Stimulated activated CD4-positive, alpha-beta T cell treated with anti-CD3 and anti-CD28 coated beads, Interleukin-1b, Interleukin-23, amount 100 ng/mL, for 48 hours (primary cell): ENCODE results near the gene PNPLA4.

Experiments
- DNase-seq: peaks from one replicate; pipeline ENCODE4 v3.0.0-alpha.2; 2020

Gene PNPLA4, protein sequence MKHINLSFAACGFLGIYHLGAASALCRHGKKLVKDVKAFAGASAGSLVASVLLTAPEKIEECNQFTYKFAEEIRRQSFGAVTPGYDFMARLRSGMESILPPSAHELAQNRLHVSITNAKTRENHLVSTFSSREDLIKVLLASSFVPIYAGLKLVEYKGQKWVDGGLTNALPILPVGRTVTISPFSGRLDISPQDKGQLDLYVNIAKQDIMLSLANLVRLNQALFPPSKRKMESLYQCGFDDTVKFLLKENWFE

DNA sequence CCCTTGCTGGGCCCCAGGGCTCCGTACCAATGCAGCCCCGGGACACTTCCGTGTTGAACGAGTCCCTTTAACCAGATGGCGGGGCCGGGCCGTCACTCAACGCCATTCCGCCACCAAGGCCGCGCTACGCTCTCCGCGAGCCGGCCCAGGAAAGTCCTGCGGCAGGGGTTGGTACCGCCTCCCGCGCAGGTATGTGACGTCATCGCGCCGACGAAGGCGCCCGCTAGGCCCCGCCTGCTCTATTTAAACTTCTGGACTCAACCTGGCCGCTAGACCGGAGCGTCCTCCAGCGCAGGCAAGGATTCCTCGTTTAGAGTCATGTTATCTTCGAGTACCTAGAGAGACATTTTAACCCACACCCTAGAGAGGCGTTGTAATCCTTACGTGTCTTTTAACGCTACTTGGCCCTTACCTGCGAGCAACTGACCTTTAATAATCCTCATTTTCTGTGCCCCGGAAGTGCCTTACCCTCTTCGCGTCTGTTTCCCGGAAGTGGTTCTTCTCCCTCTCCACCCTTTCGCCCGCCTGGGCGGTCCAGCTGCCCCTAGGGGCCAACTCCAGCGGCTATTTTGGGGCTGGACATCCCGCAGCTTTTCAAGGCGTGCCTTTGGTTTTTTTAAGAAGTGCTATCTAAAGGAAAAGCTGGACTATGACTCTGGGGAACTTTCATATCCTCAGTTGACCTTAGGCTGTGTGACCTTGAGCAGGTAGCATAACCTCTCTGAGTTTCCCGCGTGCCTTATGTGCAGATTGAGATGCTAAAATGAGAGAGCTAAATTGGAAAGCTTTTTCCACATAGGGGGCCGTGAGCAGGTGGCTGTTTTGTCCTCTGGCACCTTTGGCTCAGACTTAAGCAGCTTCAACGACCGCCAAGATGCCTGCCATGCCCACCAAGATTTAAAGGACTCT is at the start of gene PNPLA4:
Gene PNPLA4, minus strand, starts transcription at position 155 of the 909 bp plus-strand sequence. CDS start 1,294 bp downstream, outside the sequence.
- peak; percentile 83 for DNase-seq

DNA sequence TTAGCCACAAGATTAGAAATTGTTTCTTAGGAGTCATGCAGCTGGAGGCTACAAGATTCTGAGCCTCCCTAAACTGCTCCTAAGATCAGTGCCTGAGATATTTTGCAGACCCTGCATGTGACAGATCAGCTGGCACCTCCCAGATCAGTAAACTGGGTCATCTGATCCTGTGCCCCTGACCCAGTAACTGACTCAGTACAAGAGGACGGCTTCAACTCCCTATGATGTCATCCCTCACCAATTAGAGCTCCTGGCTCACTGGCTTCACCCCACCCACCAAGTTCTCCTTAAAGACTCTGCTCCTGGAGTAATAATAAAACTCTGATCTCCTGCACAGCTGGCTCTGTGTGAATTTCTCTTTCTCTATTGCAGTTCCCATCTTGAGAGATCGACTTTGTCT is 45.4 kb upstream of the PNPLA4 start:
- no peak for DNase-seq

DNA sequence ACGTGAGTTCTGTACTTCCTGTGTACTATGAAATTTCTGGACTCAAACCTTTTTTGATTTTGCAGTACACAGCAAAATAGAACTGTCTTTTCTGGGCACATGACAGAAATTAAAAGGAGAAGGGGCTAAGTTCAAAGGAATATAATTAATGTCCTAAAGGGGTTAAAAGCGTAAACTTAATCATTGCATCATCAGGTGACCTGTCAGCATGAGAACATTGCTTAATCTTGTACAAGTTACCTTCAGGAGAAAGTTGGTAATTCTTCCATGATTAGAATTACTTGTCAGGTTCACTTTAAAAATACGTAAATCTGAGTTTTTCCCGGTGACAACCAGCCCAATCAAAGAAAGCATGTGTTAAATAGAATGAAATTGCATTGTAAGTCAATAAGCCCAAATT is 43.2 kb upstream of the PNPLA4 start:
- DNase-seq, result no peak

DNA sequence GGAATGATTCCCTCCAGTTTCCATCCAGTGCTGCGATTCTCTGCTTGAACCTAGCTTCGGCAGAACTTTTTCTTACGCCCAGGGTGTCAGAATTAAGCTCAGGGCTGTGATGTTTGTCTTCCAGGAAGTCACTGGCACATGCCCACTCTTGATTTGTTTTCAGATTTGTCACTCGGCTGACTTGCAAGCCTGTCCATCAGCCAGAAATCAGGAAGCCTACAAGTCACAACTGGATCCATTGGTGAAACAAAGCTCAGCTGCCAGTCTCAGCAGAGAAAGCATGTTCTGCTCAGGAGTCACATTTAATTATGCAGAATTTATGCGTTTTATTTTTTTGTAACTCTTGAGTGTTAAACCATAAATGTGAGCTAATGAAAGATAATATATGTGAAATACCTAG is 38.2 kb upstream of the PNPLA4 start:
- no peak for DNase-seq

DNA sequence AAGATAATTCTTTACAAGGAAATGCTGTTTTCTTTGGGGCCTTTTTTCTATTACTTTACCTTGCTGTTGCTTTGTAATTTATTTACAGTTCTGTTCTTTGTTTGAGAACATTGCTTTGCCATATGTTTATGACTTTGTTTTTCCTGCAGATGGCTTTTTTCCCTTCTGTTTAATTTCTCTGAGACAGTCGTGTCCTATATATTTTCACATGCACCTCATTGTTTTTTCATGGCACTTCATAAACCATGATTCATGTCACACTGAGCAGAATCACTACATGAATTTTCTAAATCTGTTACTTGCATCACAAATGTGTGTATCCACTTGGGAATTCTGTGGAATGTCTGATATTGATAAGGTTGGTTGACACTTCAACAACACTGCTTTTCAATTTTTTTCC is 33.0 kb upstream of the PNPLA4 start:
- DNase-seq, result no peak

DNA sequence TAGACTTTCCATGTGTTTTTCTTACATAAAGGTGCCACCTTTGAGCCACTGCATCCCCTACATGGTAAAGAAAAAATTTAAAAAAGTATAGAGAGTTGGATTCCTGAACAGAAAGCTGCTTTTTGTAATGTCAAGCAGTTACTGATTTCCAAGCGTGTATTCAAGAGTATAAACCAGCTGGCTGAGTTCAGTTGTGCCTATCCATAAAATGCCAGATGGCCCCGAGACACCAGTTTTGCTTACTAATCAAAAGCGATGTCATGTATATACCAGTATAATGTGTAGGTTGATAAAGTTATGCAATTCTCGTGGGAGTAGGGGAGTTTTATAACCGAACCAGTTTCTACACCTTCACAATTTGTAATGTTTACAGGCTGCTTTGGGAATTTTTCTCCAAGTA is 26.2 kb upstream of the PNPLA4 start:
- no peak for DNase-seq

DNA sequence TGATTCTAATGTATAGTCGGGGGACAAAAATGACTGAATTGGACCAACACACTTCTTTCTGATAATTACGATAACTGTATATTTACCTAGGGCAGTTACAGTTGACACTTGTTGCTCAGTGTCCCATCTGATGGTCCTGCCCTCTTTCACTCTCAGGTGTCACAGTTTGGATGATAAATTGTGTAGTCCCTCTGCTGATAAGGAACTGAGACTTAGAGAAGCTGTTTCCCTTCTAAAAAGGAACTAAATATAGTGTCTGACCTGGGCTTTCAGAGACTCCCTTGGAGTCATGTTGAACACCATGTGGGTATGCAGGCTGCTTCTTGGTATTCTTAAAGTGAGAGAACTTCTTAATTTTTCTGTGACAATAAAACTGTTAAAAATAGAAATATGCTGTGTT is 23.7 kb upstream of the PNPLA4 start:
- no peak for DNase-seq

DNA sequence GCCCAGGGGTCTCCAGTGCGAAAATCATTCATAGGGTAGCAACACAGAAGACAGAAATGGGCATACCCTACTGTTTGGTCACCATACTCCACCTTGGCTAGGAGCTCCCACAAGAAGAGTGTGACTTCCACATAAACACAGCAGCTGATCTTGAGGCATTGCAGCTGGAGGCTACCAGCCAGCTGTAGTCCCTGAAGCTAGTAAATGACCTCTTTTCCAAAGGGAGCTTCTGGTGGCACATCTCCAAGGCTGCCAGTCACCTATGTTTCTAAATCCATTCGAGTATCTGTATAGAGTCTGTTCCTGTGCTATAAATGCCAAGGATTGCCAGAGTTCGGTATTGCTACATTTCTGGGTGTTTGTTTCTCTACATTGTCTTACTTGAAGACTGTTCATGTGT is 21.3 kb upstream of the PNPLA4 start:
- no peak for DNase-seq

DNA sequence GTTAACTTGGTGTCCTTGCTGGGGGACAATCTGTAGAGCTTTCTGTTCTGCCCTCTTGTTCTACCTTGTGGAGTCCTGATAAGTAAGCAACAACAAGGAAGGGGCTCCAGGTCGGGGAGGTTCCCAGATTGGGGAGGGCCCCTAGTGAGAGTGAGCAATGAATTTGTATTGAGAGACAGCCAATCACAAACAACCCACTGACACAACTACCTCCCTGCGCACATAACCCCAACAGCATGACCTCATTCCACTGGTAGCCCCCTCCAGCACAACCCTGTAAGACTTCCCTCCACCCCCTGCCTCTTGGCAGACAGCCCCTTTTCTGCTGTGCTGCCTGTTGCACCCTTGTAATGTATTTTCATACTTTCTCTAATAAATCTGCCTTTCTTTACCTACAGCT is 19.7 kb upstream of the PNPLA4 start:
- DNase-seq, result no peak

DNA sequence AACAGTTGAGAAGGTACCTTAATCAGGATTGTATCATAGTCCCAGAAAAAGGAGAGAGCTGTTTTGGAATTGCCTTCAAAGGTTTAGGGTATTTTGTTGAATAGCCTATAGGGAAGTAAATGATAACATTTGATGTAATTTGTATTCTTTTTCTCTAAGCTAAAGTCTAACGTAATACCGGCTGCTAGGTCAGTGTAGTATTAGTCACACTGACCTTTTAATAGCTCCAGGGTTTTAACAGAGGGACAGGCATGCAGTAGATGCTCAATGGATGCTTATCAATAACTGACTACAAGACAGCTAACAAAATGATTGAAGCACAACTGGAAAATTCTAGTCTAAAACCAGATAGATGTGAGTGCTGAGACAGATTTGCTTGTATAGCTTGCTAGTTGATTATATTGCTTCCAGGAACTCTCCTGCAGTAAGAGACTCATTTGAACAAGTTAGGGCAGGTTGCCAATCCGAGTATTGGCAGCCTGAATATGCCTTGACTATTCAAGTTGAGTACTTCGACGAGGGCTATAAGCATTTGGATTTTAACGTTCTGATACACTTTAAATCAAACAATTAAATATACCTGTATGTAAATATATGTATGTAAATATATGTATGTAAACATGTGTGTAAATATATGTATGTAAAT is 16.5 kb upstream of the PNPLA4 start:
- DNase-seq, result no peak

DNA sequence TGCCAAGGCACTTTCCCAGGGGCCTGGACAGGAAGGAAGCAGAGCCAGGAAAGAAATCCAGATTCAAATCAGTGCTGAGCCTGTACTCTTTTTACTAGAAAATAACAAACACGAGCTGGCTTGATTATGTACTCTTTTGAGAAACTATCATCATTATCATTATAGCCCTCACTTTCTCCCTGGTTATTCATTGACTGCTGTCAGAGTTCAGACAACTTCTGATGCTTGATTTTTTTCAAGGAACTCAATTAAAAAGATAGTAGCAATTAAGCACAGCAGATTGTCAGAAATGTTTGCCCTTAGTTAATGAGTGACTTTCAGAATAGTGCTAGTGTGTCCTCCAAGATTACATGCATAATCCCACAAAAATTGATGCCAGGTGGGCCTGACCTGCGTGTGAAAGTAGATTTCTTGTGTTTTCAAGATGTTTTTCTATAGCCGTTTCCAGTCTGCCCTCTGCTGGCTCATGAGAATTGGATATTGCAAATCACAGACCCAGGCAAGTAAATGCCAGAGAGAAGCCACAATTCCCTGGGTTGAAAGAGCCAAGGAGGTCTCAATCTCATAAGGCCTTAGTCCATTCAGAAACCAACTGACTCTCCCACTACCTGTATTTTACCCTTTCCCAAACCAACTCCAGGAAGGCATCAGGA is 14.3 kb upstream of the PNPLA4 start:
- no peak for DNase-seq

DNA sequence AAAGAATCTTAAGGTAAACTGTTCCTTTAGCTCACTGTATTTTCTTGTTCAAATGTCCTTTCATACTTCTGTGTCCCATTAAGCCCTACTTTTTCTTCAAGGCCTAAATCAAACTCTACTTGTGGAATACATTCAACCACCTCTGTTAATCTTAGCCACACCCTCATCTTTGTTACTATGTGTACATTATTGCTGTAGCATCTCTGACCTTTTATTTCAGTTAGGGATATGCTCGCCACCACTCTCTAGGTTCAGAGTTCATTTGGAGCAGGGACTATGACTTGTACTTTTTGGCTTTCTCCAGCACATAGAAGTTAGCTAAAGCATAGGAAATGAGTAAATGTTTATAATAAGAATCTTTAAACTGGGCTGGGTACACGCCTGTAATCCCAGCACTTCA is 6.8 kb upstream of the PNPLA4 start:
- no peak for DNase-seq

DNA sequence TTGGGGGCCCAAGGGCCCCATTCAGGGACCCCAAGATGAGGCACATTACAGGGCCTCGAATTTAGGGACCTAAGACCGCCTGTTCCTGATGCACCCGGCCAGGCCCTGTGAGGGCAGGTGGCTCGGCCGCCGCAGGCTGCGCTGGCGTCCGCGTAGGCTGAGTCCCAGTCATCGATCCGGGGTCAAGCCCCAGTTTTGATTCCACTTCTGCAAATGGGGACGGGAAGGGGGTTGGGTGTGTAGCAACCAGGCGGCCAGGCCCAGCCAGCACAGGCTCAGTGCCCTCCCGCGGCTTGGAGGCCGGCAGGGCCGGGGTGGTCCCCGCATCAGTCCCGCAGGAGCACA is 327 bp downstream of the PNPLA4 start:
- peak; percentile 1 for DNase-seq

DNA sequence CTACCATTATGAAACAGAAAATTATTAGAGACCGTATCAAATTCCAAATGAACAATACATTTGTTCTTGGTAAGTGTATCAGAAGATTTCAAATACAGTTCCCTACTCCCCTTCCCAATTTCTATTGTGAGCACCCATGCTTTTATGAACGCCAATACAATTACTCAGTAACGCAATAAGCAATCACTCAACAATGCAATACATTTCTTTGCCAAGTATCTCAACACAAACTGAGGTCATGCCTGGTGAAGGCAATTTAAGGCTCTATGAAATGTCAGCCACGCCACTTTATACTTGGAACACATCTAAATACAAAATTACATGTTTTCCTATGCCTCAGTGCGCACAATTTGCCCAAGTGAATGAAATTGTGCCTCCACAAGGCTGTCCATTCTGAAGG is 712 bp downstream of the PNPLA4 start:
- DNase-seq, result no peak

DNA sequence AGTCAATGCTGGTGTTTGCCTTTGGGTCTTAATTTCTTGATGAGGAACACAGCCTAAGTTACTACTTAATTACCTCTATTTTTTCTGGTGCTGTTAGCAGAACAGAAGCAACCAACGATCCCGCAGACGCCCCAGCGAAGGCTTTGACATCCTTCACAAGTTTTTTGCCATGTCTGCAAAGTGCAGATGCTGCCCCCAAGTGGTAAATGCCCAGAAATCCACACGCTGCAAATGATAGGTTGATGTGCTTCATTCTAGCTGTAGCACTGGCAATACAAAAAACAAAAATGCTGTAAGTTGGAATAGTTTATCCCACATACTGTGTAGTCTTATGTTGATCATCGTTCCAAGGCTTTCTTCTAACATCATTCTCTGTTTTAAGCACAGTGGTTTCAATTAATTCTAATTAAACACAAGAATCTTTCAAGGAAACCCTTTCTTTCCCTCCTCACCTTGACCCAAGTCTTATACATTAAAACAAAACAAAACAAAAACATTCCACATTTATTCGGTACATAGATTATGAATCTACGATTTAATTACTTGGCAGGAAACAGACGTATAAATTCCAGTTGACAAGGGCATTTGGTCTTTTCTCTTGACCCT is 1.2 kb downstream of the PNPLA4 start:
- peak; percentile 46 for DNase-seq

DNA sequence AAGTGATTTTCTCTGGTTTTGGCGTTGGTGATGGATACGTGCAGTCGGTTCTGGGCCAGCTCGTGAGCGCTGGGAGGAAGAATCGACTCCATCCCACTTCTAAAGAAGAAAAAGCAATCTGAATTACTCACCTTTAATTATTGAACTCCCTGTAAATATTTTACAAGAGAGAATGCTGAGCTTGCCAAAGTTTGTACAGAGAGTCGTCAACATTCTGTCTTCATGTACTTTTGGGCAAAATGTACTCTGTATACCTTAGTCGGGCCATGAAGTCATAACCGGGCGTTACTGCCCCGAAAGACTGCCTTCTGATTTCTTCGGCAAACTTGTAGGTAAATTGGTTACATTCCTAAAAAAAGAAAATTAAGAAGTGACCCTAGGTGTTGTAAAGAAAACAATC is 5.5 kb downstream of the PNPLA4 start:
- no peak for DNase-seq

DNA sequence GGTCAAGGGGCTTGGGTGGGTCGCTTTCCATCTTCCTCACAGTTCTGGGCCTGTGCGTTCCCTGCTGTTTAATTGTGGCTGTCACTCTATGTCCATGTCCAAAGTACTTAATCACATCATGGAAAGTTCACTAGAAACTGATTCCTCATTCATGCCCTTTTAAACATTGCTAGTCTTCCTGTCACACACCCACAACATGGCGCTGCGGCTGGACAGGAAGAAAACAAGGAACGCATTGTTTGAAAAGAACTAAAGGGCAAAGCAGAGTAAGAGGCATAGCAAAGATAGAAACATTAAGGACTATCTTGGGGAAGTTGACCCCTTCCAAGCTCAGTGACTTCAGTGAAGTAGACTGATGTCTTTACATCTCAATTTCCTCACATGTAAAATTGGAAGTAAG is 18.4 kb downstream of the PNPLA4 start:
- no peak for DNase-seq

DNA sequence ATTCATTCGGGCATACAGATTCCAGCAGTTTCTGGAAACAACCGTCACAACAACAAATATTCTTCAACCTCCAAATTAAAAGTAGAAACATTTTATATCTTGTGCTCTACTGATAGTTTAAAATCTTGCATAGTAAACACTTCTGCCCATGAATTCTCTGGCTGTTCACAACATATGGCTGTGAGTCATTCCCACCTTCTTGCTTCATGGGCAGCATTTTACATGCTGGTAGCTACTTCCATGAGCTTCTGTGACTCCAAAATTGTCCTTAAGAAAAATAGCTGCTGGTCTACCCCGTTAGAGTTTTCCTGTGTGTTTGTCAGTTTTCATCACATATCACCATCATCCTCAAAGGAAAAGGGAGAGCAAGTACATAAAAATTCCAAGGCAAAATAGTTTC is 22.7 kb downstream of the PNPLA4 start:
- no peak for DNase-seq

DNA sequence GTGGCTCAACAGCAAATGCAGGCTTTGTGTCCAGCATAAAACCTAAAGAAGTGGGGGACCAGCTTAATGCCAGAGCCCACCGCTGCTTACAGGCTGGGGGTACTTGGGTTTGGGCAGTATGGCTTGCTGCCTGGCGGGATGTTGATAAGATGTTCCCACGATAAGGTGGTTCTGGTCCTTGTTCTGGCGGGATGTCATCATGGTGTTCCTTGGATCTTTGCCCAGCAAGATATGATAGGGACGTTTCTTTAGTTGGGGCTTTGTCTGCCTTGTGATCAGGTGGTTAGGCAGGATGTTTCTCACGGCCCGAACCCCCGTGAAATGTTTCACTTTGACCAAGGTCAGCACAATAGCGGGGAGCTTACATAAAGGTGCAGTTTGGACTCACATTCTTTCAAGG is 35.3 kb downstream of the PNPLA4 start:
- DNase-seq, result no peak

DNA sequence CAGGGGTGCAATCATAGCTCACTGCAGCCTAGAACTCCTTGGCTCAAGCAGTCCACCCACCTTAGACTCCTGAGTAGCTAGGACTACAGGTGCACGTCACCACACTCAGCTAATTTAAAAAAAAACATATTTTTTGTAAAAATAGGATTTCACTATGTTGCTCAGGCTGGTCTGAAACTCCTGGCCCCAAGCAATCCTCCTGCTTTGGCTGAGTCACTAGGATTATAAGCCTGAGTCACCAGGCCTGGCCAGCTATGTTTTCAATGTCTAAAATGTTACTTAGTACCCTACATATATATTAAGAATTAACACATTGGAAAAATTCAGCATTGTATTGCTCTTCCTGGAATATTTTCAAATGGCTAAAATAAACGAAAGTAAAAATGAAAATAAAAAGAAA is 37.5 kb downstream of the PNPLA4 start:
- no peak for DNase-seq

DNA sequence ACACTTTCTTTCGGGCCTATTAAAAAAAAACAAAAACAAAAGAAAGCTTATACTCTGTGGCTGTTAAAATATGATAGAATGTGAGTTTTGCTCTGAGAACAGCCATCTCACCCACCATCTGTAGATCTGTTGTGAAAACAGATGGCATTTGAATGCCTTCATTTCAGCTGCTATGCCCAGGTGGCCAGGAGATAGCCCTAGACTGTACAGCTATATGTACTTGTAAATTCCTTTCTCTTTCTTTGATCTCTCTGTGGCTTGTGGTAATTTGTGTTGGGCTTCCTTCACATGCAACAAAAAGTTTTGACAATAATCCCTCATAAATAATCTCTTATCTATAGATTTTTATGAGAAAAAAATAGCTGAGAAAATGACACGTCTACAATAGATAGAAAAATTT is 38.1 kb downstream of the PNPLA4 start:
- DNase-seq, result no peak

DNA sequence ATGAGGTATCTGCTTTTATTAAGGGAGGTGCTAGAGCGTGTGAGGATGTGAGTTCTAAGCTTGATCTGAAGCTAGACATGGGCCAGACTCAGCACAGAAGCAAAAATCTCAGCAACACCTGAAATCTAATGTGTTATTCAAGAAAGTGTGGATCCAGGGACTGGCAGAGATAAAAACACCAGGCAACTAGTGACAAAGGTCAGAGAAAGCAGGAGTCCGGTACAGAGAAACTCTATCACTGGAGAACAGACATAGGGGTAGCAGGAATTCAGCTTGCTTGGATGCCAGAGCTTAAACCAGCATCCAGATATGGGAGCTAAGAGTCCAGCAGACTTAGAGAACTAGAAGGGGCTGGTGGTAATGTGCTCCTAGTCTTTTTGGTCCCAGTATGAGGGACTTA is 50.3 kb downstream of the PNPLA4 start:
- no peak for DNase-seq

DNA sequence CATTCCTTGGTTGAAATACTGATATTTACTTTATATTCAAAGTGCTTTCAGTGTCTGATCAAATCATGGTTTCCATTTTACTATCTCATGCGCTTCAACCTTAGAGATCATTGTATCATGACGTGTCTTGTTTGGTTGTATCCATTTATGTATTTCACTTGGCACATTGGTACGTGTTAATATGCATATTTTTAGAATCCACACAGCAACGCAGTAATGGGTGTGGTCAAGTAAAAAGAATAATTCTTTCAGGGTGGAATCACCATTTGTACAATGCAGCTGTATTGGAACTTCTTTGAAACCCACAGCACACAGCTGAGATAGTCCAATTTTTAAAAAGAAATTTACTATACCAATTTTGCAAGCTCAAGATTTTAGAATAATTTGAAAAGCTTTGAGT is 55.2 kb downstream of the PNPLA4 start:
- no peak for DNase-seq
